Measurements from ENCODE around the gene PIGL.
"Not testable (repeated sequence)": the region's sequence is repeated elsewhere in the genome, so short reads cannot be mapped to it uniquely, and the experiment has no call there.

The PIGL gene

DNA sequence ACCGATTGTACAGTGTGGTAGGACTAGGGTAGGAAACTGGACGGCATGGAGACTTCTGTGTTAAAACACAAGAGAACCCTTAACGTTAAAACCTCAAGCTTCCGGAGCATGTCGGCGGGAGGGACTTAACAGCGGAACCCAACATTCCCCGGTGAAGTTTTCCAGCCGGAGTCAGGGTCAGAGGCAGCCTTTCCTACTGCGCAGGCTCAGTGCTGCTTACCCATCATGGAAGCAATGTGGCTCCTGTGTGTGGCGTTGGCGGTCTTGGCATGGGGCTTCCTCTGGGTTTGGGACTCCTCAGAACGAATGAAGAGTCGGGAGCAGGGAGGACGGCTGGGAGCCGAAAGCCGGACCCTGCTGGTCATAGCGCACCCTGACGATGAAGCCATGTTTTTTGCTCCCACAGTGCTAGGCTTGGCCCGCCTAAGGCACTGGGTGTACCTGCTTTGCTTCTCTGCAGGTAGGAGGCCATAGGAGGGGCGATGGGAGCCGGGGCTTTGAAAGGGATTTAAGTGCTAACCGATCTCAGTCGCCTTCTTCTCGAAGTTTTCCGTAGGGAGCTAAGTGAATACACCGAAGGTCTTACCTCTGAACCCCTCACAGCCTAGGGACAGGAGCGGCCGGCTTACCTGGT is at the start of gene PIGL:
PIGL (plus strand) TSS at position 209 of the 634 bp plus-strand sequence; CDS start at position 226, 17 bp downstream.
- peak; percentile 86 for DNase-seq

DNA sequence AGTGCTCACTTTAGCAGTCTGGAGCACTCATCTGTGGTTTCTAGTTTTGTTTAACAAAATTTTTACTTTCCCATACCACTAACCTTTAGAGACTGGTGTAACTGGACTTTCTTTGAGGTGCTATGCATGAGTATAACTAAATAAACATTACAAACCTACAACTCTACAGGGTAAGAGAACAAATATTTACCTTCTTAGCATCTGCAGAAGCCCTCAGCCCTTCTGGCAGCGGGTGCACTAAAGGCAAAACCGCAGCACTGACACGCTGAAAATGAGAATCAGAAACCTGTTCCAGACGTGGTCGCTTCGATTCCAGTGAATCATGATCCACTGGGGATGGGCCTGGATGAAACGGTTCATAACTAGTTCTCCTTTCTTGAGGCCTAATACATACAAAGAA is 45.4 kb upstream of the PIGL start:
- no peak for DNase-seq

DNA sequence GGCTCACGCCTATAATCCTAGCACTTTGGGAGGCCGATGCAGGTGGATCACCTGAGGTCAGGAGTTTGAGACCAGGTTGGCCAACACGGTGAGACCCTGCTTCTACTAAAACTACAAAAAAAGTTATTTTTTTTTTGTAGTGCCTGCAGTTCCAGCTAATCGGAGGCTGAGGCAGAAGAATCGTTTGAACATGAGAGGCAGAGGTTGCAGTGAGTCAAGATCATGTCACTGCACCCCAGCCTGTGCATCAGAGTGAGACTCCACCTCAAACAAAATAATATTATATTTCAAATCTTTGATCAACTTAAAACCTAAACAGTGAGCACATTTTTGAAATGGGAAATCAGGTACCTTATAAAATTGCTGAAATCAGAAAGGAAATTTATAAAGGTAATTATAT is 38.2 kb upstream of the PIGL start:
- DNase-seq, result no peak

DNA sequence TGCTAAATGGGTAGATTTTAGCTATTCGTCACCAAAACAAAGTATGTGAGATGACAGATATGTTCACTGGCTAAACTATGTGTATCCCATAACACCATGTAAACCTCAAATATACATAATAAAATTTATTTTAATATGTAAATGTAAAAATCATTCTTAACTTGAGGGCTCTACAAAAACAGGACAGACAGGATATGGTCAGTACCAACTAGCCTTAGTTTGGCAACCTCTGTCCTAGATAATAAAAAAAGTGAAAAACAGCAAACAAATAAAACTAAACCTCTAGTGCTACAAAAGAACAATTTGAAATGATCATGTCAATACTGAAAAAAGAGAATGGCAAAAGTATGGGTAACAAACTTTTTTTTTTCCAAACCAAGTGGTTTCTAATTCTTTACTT is 35.4 kb upstream of the PIGL start:
- DNase-seq, result no peak

DNA sequence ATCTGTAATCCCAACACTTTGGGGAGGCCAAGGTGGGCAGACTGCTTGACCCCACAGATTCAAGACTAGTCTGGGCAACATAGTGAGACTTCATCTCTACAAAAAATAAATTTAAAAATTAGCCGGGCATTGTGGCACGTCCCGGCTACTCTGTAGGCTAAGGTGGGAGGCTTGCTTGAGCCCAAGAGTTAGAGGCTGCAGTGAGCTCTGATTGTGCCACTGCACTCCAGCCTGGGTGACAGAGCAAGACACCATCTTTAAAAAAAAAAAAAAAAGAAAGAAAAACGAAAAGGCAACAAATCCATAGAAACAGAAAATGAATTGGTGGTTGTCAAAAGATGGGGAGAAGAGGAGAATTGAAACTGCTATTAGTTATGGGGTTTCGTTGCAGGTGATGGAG is 29.4 kb upstream of the PIGL start:
- DNase-seq, result no peak

DNA sequence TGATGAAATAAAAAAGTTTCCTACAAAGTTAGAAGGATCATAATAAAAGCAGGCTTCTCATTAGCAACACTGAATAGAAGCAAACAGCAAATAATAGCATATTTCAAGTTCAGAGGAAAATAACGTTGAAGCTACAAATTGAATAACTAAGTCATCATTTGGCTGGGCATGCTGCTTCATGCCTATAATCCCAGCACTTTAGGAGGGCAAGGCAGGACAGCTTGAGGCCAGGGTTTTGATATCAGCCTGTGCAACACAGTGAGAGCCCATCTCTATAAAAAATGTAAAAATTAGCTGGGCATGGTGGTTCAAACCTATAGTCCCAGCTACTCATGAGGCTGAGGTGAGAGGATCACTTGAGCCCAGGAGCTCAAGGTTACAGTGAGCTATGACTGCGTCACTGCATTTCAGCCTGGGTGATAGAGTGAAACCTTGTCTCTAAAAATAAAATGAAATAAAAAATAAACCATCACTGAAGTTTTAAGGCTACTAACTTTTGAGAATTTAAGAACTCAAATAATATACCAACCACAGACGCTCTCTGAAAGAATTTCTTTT is 27.1 kb upstream of the PIGL start:
- no peak for DNase-seq

DNA sequence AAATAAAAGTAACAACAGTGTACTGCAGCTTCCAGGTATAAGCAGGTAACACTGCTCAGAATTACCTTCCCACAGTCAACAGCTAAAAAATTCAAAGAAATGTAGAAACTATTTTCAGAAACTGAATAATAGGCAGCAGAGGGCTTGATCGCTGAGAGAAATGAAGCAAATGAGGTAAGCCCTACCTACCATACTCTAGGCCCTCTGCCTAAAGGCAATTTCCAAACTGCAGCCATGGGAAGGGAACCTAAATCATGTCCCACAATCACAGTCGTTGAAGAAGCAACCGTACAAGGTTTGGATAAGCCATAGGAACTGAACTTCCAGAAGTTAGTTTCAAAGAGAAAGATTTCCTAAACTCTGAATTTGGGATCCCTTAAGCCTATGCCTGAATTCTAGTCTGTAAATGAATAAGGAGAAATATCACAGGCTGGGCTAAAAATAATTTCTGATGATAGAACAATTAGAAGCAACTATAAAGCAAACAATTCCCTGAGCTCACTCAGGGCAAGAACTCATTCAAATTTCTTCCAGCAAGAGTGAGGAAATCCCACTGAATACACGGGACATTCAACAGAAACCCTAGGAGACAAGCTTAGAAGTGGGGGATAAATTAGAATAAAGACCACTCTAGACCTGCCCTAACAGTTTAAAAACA is 26.2 kb upstream of the PIGL start:
- DNase-seq, result no peak

DNA sequence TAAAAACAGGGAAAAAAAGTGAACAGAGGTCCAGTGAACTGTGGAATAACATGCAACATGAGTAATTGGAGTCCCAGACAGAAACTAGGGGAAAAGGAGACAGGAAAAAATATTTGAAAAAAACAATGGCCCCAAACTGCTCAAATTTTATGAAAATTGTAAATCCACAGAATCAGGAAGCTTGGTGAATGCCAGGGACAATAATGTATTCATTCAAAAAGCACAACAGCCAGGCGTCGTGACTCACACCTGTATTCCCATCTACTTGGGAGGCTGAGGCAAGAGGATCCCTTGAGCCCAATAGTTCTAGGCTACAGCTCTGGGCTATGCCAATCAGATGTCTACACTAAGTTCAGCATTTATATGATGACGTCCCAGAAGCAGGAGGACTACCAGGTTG is 25.4 kb upstream of the PIGL start:
- no peak for DNase-seq

DNA sequence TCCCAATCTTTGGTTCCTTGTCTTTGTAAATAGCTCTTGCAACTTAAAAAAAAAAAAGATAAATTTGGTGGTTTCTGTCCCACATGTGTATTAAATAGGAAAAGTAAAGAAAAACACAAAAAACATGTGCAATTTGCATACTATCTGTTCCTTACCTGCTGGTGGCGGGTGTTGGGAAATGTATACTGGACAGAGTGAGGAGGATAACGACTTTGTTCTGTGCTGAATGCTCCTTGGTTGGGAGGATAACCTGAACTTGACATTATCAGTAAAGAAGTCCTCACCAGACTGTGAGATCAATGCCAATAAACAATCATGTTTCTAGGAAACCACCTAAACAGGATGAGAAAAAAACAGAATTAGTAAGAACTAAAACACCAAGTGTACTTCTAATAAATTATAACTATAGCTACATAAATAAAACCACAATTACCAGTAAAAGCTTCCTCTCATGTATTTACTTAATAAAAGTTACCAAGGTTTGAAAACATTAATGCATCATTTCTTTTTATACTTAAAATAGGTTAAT is 22.6 kb upstream of the PIGL start:
- DNase-seq, result not testable (repeated sequence)

DNA sequence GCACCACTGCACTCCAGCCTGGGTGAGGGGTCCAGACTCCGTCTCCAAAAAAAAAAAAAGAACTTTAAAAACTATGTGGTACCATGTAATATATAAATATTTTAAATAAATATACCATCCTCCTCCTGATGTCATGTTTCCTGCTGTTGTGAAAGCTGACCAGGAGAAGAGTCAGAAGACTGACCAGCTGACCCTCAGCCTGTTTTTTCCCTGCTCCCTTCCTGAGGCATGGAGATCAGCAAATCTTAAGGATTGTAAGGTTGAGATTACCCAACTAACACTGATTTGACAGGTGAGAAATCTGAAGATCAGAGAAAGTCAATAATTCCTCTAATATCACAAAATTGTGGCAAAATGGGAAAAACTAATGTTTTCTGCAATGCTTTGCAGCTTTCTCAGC is 19.7 kb upstream of the PIGL start:
- no peak for DNase-seq

DNA sequence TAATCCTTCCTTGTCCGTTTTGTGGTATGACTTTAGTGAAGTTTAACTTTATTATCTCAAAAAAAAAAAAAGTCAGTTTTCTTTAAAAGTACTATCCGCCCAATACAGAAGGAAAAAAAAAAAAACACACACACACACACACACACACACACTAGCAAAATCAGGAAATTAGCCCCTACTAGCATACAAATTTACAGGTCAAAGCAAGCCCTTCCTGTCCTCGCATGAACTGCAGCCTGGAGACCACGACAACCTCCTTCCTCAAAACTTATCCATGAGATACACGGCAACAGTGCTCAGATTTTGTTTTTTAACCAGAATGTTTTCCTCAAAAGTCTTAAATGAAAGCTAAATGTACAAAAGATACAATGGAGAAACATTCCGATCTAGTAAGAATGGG is 17.9 kb upstream of the PIGL start:
- DNase-seq, result no peak

DNA sequence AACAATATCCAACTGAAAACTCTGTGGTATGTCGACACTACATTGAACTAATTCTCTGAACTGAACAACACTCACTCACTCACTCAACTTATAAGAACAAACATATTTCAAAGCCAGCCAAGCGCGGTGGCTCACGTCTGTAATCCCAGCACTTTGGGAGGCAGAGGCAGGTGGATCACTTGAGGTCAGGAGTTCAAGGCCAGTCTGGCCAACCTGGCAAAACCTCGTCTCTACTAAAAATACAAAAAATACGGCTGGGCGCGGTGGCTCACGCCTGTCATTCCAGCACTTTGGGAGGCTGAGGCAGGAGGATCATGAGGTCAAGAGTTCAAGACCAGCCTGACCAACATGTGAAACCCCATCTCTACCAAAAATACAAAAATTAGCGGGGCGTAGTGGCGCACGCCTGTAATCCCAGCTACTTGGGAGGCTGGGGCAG is 15.3 kb upstream of the PIGL start:
- DNase-seq, result not testable (repeated sequence)

DNA sequence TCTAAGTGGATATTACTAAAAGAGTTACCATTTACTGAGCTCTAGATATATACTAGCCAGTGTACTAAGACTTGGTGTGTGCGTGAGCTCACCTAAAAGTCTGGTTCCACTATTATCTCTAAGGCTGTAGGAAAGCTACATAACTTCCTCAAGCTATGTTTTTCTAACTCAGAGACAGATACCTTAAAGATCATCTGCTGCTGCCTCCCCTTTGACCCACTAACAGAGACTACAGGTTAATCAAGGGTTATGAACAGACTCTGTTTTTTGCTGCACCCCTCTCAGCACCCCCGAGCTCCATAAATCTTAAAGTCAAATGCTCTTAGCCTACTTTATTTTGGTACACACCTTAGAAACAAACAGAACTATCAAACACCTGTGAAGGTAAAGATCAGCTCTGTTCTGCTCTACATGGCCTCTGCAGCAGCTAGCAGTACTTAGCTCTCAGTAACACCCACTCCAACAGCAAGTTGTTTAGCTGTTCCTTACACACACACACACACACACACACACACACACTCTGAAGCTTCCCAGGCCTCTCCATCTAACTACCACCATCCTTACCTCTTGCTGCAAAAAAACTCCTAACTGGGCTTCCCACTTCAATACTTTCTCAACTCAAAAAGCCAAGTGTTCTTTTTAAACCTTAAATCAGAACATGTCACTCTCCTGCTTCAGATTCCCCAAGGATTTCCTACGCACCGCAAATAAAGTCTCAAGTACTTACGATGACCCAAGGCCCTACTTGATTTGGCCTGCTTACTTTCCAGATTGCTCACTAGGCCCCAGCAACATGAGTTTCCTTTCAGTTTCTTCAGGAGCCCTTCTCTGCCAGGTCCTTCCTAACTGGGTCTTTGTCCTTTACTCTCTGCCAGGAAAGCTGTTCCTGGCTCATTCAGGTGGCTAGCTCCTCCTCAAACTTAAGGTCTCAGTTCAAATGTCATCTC is 14.2 kb upstream of the PIGL start:
- DNase-seq, result not testable (repeated sequence)

DNA sequence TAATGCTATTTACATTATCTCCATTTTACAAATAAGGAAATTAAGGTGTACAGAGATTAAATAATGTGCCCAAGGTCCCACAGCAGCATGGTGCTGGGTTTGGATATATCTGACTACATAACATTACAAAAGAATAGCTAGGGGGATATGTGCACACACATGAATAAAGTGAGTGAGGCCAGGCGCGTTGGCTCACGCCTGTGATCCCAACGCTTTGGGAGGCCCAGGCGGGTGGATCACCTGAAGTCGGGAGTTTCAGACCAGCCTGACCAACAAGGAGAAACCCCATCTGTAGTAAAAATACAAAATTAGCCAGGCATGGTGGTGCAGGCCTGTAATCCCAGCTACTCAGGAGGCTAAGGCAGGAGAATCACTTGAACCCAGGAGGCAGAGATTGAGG is 12.2 kb upstream of the PIGL start:
- not testable (repeated sequence) for DNase-seq

DNA sequence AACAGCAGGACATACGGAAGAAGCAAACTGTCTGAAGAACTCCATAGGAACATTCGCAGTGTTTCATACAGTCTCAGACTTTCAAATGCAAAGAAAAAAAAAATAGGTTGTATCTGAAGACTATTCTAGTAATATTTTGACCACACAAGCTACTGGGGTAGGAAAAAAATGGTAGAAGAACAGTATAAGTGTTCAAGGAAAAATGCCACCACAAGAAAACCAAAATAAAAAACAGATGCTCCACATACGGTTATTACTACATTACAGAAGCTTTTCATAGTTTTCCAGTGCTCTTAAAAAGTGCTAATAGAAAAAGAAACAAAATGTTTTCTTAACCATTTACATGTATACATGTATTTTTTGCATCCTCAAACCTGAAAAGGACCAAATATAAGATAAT is 5.4 kb upstream of the PIGL start:
- no peak for DNase-seq

DNA sequence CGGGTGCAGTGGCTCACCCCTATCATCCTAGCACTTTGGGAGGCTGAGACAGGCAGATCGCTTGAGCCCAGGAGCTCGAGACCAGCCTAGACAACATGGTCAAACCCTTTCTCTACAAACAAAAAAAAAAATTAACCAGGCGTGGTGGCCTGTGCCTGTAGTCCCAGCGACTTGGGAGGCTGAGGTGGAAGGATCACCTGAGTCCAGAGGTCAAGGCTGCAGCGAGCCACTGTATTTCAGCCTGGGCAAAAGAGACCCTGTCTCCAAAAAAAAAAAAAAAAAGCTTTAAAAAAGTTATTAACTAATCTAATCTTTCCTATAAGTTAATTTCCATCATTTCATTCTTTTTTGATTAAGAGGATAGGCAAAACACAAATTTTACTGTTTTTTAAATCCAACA is 4.2 kb upstream of the PIGL start:
- no peak for DNase-seq

DNA sequence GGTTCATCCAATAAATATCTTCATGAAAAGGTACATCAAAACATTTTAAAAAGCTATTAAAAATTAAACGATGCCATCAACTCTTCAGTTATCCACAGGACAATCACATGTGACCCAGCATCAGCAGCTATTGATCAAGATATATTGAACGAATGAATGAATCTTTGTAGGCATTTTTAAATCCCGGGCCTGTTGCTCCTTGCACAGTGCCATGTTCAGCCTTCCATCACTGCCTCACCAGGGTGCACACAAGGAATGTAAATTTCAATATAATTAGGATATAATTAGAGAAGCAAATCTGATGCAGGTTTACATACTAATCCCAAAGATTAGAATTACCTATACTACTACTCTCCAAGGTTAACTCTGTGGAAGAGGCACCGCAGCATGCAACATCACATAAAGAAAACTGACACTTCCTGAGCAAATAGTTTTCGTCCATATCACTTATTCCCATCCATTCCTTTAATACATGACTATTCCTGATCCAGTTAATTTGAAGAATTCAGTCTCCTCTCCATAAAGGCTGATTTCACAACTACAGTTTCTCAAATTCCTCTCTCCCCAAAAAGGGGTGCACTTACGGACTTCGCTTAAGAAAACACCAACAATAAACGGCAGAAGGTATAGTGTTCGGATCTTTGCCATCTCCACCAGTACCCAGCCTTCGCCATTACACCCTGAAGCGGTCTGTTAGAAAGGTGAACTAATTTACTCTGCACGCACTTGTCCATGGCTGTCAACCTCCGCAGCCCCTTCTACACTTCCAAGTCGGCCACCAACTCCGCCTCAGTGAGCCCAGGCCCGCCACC is 2.6 kb upstream of the PIGL start:
- peak; percentile 25 for DNase-seq

DNA sequence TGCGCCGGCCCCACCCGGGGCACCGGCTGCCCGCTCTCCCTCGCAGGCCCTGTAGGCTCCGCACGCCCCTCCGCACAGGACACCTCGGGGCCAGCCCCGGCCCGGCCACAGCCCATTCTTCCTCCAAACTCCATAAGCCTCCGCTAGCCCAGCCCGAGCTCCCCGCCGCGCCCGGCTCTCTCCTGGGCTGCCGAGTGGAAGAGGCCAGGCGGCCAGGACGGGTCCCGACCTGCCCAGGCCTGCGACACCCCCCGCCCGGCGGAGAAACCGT is 2.1 kb upstream of the PIGL start:
- no peak for DNase-seq

DNA sequence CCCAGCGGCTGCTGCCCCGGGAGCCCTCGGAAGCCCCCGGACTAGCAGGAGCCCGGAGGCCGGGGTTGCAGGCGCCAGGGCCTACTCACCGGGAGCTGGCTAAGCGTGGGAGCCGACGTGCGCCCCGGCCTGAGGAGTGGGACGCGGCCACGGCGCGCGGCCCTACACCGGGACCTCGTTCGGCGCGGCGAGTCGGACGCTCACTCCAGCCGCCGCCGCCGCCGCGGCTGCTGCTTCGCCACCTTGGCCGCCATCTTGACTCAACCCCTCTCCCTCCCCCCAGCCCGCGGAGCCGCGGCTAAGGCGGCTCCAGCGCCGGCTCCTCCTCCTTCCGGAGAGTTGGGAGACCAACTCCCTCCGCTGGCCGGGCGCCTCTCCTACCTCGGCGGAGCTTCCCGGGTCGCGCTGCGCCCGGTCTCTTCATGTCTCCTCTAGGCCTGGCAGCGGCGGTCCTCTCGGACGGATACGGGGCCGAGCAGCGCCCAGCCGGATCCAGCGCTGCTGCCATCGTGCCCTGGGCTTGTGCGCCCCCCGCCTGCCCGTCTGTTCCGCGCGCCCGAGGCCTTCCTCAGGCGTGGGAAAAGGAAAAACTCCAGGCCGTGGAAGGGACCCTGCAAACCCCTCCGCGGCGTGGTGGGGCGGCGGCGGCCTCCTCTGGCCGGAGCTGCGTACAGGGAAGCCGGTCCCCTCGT is 1.6 kb upstream of the PIGL start, which contains the start of gene NCOR1:
NCOR1 (minus strand) TSS at position 262 of the 692 bp plus-strand sequence. CDS start 20,965 bp downstream, outside the sequence.
- DNase-seq, result peak; percentile 86

DNA sequence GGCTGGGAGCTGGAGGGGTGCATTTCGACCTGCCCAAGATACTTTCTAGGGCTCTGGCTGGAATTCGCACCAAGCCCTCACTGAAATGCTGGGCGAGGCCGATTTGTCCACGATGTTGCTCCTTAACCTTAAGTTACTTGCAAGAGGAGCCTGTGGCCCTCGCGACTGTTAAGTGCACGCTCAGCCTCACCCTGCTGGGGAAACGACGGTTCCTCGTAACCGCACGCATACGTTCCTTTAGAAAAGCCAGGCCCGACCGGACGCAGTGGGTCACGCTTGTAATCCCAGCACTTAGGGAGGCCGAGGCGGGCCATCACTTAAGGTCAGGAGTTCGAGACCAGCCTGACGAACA is 1.1 kb upstream of the PIGL start:
- DNase-seq, result peak; percentile 59

DNA sequence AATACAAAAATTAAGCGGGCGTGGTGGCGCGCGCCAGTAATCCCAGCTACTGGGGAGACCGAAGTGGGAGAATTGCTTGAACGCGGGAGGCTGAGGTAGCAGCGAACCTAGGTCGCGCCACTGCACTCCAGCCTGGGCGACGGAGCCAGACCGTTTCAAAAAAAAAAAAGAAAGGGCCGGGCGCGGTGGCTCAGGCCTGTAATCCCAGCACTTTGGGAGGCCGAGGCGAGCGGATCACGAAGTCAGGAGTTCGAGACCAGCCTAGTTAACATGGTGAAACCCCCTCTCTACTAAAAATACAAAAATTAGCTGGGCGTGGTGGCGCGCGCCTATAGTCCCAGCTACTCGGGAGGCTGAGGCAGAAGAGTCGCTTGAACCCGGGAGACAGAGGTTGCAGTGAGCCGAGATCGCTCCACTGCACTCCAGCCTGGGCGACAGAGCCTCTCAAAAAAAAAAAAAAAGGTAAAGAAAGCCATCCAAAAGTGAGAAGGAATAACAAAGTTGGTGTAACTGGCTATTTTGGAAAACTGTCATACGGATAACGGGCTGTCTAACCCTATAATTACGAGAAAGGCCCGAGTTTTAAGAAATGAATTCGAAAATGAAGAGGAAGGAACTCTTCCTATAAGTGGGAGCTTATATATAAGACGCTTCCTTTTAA is 539 bp upstream of the PIGL start:
- not testable (repeated sequence) for DNase-seq

Measured in kidney glomerular epithelial cell (primary cell).